Neural crest cell (in vitro differentiated cells): ENCODE data around the gene RARA. TPM values are rescaled to one million over a fixed set of nuclear protein-coding genes. Genes with fewer than 3 reads are reported as not detected.

Experiments
- DNase-seq: peaks from one replicate; pipeline ENCODE4 v3.0.0; 2021; ENCODE audit warnings: low read depth, mixed read lengths, low spot score
- H3K27ac Mint-ChIP-seq: one replicate; pipeline ENCODE4 v1.8.0; 2021; ENCODE audit warnings: mild to moderate bottlenecking, mixed read lengths; ENCODE audit not compliant: unreplicated experiment
- H3K27me3 Mint-ChIP-seq: 2 replicates; pipeline ENCODE4 v1.8.0; 2021; ENCODE audit warnings: low read depth, mild to moderate bottlenecking, mixed read lengths
- H3K36me3 Mint-ChIP-seq: 2 replicates; pipeline ENCODE4 v1.8.0; 2021; ENCODE audit warnings: low read depth, mild to moderate bottlenecking, mixed read lengths
- H3K4me1 Mint-ChIP-seq: 2 replicates; pipeline ENCODE4 v1.8.0; 2021; ENCODE audit warnings: mixed read lengths
- H3K4me3 Mint-ChIP-seq: one replicate; pipeline ENCODE4 v1.8.0; 2021; ENCODE audit warnings: mild to moderate bottlenecking, mixed read lengths
- H3K9me3 Mint-ChIP-seq: 2 replicates; pipeline ENCODE4 v1.8.0; 2021; ENCODE audit warnings: mixed read lengths
- total RNA-seq: library from RNA; stranded (reverse); gene quantifications from 2 replicates; pipeline ENCODE4 v1.2.1, GENCODE V29; 2021
- TF ChIP-seq, protein P1 (sequence below): fragments of 200-600 bp; sonication (generic); conservative IDR thresholded peaks from 2 replicates; pipeline ENCODE4 v1.5.0; 2021; ENCODE audit warnings: antibody characterized with exemption, mild to moderate bottlenecking

RARA gene
- total RNA-seq, 1 donor from 2014 or later: 25.9 TPM

DNA sequence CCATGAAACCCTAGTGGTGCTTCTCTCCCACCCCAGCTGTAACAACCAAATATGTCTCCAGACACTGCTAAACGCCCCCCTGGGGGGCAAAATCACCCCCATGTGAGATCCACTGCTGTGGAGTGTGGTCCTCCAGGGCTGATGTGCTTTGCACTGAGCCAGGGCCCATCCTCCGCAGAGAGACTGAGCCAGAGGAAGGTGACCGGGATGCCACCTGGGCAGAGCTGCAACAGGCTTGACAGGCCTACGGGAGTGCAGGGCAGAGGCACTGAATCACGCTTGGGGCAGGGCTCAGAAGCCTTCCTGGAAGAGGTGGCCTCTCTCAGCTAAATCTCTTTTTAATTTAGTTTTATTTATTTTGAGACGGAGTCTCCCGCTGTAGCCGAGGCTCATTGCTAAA lies 51.1 kb downstream of the RARA start:
- no peaks in the 10 kb centered on the region for H3K36me3 Mint-ChIP-seq
- no peak for DNase-seq
- H3K9me3 Mint-ChIP-seq: no peaks in the 10 kb centered on the region
- TF ChIP-seq, protein P1, sequence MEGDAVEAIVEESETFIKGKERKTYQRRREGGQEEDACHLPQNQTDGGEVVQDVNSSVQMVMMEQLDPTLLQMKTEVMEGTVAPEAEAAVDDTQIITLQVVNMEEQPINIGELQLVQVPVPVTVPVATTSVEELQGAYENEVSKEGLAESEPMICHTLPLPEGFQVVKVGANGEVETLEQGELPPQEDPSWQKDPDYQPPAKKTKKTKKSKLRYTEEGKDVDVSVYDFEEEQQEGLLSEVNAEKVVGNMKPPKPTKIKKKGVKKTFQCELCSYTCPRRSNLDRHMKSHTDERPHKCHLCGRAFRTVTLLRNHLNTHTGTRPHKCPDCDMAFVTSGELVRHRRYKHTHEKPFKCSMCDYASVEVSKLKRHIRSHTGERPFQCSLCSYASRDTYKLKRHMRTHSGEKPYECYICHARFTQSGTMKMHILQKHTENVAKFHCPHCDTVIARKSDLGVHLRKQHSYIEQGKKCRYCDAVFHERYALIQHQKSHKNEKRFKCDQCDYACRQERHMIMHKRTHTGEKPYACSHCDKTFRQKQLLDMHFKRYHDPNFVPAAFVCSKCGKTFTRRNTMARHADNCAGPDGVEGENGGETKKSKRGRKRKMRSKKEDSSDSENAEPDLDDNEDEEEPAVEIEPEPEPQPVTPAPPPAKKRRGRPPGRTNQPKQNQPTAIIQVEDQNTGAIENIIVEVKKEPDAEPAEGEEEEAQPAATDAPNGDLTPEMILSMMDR: no peak
- H3K4me1 Mint-ChIP-seq: peaks cover 16% of the 10 kb centered on the region
- H3K27ac Mint-ChIP-seq: no peak overlapping the region
- peaks cover 45% of the 10 kb centered on the region for H3K27me3 Mint-ChIP-seq
- H3K4me3 Mint-ChIP-seq: peak overlapping the region; percentile 80

GRCh38 chr17:40361063-40361924 lies 52.3 kb downstream of the RARA start:
- peak overlapping the region; percentile 80 for H3K4me3 Mint-ChIP-seq
- no peaks in the 10 kb centered on the region for H3K36me3 Mint-ChIP-seq
- H3K4me1 Mint-ChIP-seq: peaks cover 10% of the 10 kb centered on the region
- peaks cover 50% of the 10 kb centered on the region for H3K27me3 Mint-ChIP-seq
- DNase-seq: no peak
- no peak overlapping the region for H3K27ac Mint-ChIP-seq
- TF ChIP-seq, protein P1: no peak
- H3K9me3 Mint-ChIP-seq: no peaks in the 10 kb centered on the region

DNA sequence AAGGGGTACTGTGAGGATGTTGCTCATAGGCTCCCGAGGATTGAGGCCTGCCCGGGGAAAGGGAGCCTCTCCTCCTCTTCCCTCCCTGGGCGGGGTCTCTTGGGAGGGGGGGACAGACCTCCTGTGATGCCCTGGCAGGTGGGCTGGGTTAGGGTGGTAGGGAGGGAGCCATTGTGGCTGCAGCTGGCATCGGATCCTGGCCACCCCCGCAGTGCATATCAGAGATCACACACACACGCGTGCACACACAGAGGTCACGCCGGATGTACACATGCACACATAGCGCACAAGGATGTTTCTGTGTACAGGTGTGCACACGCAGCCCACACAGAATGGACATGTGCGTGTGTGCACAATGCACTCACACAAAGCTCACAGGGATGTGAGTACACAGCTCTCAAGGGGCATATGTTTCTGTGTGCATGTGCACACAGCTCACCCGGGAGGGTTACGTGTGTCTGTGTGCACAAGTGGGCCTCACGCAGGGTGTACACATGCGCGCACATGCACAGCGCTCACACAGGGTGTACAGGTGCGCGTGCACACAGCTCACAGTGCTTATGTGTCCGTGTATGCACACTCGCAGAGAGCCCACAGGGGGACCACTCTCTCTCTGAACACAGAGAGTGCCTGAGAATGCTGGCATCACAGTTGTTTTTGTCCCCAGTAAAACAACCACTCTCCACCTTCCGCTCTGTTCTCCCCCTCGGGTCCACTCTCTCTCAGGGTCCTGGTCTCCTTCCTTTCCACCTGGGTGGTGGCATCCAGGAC lies 53.1 kb downstream of the RARA start:
- H3K4me3 Mint-ChIP-seq: peak overlapping the region; percentile 72
- TF ChIP-seq, protein P1: no peak
- no peaks in the 10 kb centered on the region for H3K9me3 Mint-ChIP-seq
- H3K4me1 Mint-ChIP-seq: peaks cover 10% of the 10 kb centered on the region
- no peak overlapping the region for H3K27ac Mint-ChIP-seq
- DNase-seq: no peak
- peaks cover 50% of the 10 kb centered on the region for H3K27me3 Mint-ChIP-seq
- H3K36me3 Mint-ChIP-seq: no peaks in the 10 kb centered on the region

DNA sequence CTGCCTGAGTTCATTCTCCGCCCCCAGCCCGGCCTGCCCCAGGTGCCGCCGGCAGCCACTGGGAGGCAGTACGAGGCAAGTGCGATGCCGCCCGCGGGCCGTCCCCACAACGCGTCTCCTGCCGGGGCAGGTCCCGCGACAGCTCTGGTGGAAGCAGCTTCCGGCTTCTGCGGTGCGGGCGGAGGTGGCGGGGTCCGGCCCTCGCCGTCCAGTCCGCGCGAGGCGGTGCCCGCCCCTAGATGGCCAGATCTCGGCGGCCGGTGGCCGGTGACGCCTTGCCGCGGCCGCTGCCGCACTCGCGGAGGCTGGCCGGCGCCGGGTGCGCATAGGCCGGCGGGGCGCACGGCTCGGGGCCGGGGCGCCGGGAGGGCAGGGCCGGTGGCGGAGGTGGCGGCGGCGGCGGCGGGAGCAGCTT lies 53.7 kb downstream of the RARA start:
- peak; percentile 74 for DNase-seq
- Mint-ChIP-seq H3K36me3 (no peaks in the 10 kb centered on the region), H3K4me3 (peak overlapping the region; percentile 72), H3K27ac (no peak overlapping the region), H3K27me3 (peaks cover 50% of the 10 kb centered on the region), H3K4me1 (peaks cover 10% of the 10 kb centered on the region), H3K9me3 (no peaks in the 10 kb centered on the region)
- TF ChIP-seq, protein P1: peak; percentile 73

DNA sequence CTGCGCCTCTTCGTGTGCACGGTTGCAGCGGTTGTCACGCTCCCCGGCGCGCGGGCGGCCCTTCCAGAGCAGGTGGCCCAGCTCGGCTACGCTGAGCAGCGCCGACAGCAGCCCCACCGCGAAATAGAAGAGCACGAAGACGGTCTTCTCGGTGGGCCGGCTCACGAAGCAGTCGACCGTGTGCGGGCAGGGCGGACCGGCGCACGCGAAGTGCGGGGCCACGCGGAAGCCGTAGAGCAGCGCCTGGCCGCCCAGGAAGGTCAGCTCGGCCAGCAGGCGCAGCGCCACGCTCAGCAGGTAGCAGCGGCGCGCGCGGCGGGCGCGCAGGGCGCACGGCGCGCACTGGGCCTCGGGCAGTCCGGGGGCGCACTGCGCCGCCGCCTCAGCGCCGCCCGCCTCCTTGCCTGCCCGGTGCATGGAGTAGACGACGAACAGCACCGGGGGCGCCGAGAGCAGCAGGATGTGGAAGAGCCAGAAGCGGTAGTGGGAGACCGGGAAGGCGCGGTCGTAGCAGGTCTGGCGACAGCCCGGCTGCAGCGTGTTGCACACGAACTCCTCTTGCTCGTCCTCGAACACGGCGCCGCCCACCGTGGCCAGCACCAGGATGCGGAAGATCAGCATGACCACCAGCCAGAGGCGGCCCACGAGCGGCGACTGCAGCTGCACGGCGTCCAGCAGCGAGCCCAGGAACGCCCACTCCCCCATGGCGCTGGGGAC lies 54.3 kb downstream of the RARA start:
- Mint-ChIP-seq H3K4me1 (peaks cover 9% of the 10 kb centered on the region), H3K4me3 (peak overlapping the region; percentile 76), H3K27me3 (peaks cover 50% of the 10 kb centered on the region), H3K9me3 (no peaks in the 10 kb centered on the region), H3K36me3 (no peaks in the 10 kb centered on the region), H3K27ac (no peak overlapping the region)
- TF ChIP-seq, protein P1: no peak
- DNase-seq: no peak
